Measurements from ENCODE around the gene COL9A1.
"Not testable (repeated sequence)": the region's sequence is repeated elsewhere in the genome, so short reads cannot be mapped to it uniquely, and the experiment has no call there.

The COL9A1 gene

GRCh38 chr6:70303034-70303525 is at the start of gene COL9A1:
Gene COL9A1, minus strand, starts transcription at chr6:70303084. Its CDS starts 160 bp downstream, at chr6:70302924.
- TF ChIP-seq GATA1 (IDR thresholded peaks at IDR 0.05; ENCODE audit: low read depth, low read length) (no peak), POLR2A (IDR thresholded peaks at IDR 0.05; ENCODE audit: low read length) (no peak)

GRCh38 chr6:70351461-70351860 is 48.6 kb upstream of the COL9A1 start:
- TF ChIP-seq POLR2A (IDR thresholded peaks at IDR 0.05; ENCODE audit: low read length) = no peak
- TF ChIP-seq GATA1 (IDR thresholded peaks at IDR 0.05; ENCODE audit: low read depth, low read length) = no peak
- no peak for DNase-seq

More at GRCh38 chr6:70303034-70303525, at the start of gene COL9A1:
- no peak for DNase-seq

- no peak for TF ChIP-seq POLR2A (IDR thresholded peaks at IDR 0.05; ENCODE audit: low read length)
- DNase-seq = no peak
Observed at GRCh38 chr6:70345619-70346018, 42.7 kb upstream of the COL9A1 start.

GRCh38 chr6:70343313-70343712 is 40.4 kb upstream of the COL9A1 start:
- TF ChIP-seq POLR2A (IDR thresholded peaks at IDR 0.05; ENCODE audit: low read length) (no peak), GATA1 (IDR thresholded peaks at IDR 0.05; ENCODE audit: low read depth, low read length) (no peak)
- no peak for DNase-seq

GRCh38 chr6:70339810-70340209 is 36.9 kb upstream of the COL9A1 start:
- DNase-seq = not testable (repeated sequence)

- no peak for TF ChIP-seq GATA1 (IDR thresholded peaks at IDR 0.05; ENCODE audit: low read depth, low read length)
- no peak for DNase-seq
Observed at GRCh38 chr6:70338775-70339174, 35.9 kb upstream of the COL9A1 start.

- TF ChIP-seq POLR2A (IDR thresholded peaks at IDR 0.05; ENCODE audit: low read length) (peak; percentile 39), GATA1 (IDR thresholded peaks at IDR 0.05; ENCODE audit: low read depth, low read length) (no peak)
- DNase-seq = no peak
Observed at GRCh38 chr6:70337743-70338105, 34.8 kb upstream of the COL9A1 start.

GRCh38 chr6:70336996-70337742 is 34.3 kb upstream of the COL9A1 start:
- DNase-seq = peak; percentile 92 to 97
- TF ChIP-seq POLR2A (IDR thresholded peaks at IDR 0.05; ENCODE audit: low read length) (peak; percentile 65), GATA1 (IDR thresholded peaks at IDR 0.05; ENCODE audit: low read depth, low read length) (peak; percentile 95)

GRCh38 chr6:70327036-70327435 is 24.2 kb upstream of the COL9A1 start:
- TF ChIP-seq GATA1 (IDR thresholded peaks at IDR 0.05; ENCODE audit: low read depth, low read length) (no peak), POLR2A (IDR thresholded peaks at IDR 0.05; ENCODE audit: low read length) (no peak)
- DNase-seq = no peak

GRCh38 chr6:70325009-70325408 is 22.1 kb upstream of the COL9A1 start:
- no peak for DNase-seq
- TF ChIP-seq POLR2A (IDR thresholded peaks at IDR 0.05; ENCODE audit: low read length) (no peak), GATA1 (IDR thresholded peaks at IDR 0.05; ENCODE audit: low read depth, low read length) (no peak)

GRCh38 chr6:70317799-70318198 is 14.9 kb upstream of the COL9A1 start:
- DNase-seq = not testable (repeated sequence)

- no peak for TF ChIP-seq POLR2A (IDR thresholded peaks at IDR 0.05; ENCODE audit: low read length)
- TF ChIP-seq GATA1 (IDR thresholded peaks at IDR 0.05; ENCODE audit: low read depth, low read length) = no peak
- DNase-seq = no peak
Observed at GRCh38 chr6:70315079-70315751, 12.3 kb upstream of the COL9A1 start.

GRCh38 chr6:70314296-70314695 is 11.4 kb upstream of the COL9A1 start:
- no peak for DNase-seq
- no peak for TF ChIP-seq GATA1 (IDR thresholded peaks at IDR 0.05; ENCODE audit: low read depth, low read length)
- no peak for TF ChIP-seq POLR2A (IDR thresholded peaks at IDR 0.05; ENCODE audit: low read length)

GRCh38 chr6:70312165-70312745 is 9.4 kb upstream of the COL9A1 start:
- DNase-seq = no peak
- TF ChIP-seq POLR2A (IDR thresholded peaks at IDR 0.05; ENCODE audit: low read length) (no peak), GATA1 (IDR thresholded peaks at IDR 0.05; ENCODE audit: low read depth, low read length) (no peak)
